Sigmoid colon (tissue), 7 donors: Measurements from ENCODE around the gene PSG1. TPM values are rescaled to one million over a fixed set of nuclear protein-coding genes. Genes with fewer than 3 reads are reported as not detected.
A peak's percentile ranks its signal among the peaks of the same experiment; 100 is the strongest.
"Not testable (repeated sequence)": the region's sequence is repeated elsewhere in the genome, so short reads cannot be mapped to it uniquely, and the experiment has no call there.

Experiments used
- DNase-seq: peaks from one replicate; pipeline ENCODE4 v3.0.0-alpha.2; 2019
- H3K27ac ChIP-seq, 4 donors: fragments of 200-600 bp; sonication (generic); one replicate each; pipeline ENCODE4 v1.5.1; 2016 to 2019; ENCODE audit warnings: mild to moderate bottlenecking in 1 of 4
- H3K27me3 ChIP-seq, 3 donors: fragments of 200-600 bp; sonication (generic); one replicate each; pipeline ENCODE4 v1.5.1; 2019; ENCODE audit warnings: mild to moderate bottlenecking in 1 of 3
- H3K36me3 ChIP-seq, 4 donors: fragments of 200-600 bp; sonication (generic); one replicate each; pipeline ENCODE4 v1.5.1; 2016 to 2019
- H3K4me1 ChIP-seq, 4 donors: fragments of 200-600 bp; sonication (generic); one replicate each; pipeline ENCODE4 v1.5.1; 2017 to 2019
- H3K4me3 ChIP-seq, 4 donors: fragments of 200-600 bp; sonication (generic); one replicate each; pipeline ENCODE4 v1.5.1; 2017 to 2019; ENCODE audit warnings: mild to moderate bottlenecking in 2 of 4, moderate library complexity in 1 of 4
- H3K9me3 ChIP-seq, 4 donors: fragments of 200-600 bp in 3 of 4; sonication (generic) in 3 of 4; one replicate each; pipeline versions ENCODE4 v1.5.1 to v1.6.1; 2013 to 2019
- CTCF ChIP-seq, 4 experiments: fragments of 450-650 bp in 3 of 4; fragments of 200-600 bp in 1 of 4; IDR thresholded peaks; one replicate each; pipeline ENCODE4 v1.5.1; 2016 to 2019; ENCODE audit warnings: antibody characterized with exemption in 4 of 4, mild to moderate bottlenecking in 3 of 4, moderate library complexity in 2 of 4
- EP300 ChIP-seq, 4 donors: sonication (generic); formaldehyde crosslinking; IDR thresholded peaks; one replicate each; pipeline ENCODE4 v1.6.1; 2017; ENCODE audit warnings: antibody characterized with exemption in 4 of 4
- POLR2A ChIP-seq, 2 donors: fragments of 450-650 bp; IDR thresholded peaks; one replicate each; pipeline ENCODE4 v1.6.1; 2016; ENCODE audit warnings: antibody characterized with exemption in 2 of 2, mild to moderate bottlenecking in 2 of 2, moderate library complexity in 2 of 2
- POLR2AphosphoS5 ChIP-seq, 4 donors: sonication (generic); formaldehyde crosslinking; IDR thresholded peaks; one replicate each; pipeline ENCODE4 v1.6.1; 2017; ENCODE audit warnings: antibody characterized with exemption in 4 of 4
- WGBS, 2 donors: extraction: QIAGEN DNeasy Blood & Tissue Kit; methylation state at CpG; one replicate each; pipeline ENCODE4 v1.1.7; 2013; 5-methylcytosine and 5-hydroxymethylcytosine counted together
- intact Hi-C: fragments of 100-400 bp; cut with DNase I; formaldehyde crosslinking; loops from one replicate; pipeline ENCODE4 v1.15.1; 2023
- polyA plus RNA-seq, 3 donors: library from polyadenylated mRNA; stranded (reverse); fragments of 200-250 nt; gene quantifications; one replicate each; pipeline ENCODE4 v1.2.3, GENCODE V29; 2013
- total RNA-seq, 4 donors: library from RNA; depleted of rRNA; stranded (reverse); fragments of >200 nt; gene quantifications; one replicate each; pipeline ENCODE4 v1.1.0, GENCODE V29; 2016
- donor health status: healthy with polysubstance abuse.
- donor health status: Bipolar disorder and iron deficiency.
- donor health status: healthy.

The PSG1 gene
- total and polyA plus RNA-seq, 7 donors: not detected

- H3K9me3 ChIP-seq: no peaks in the 10 kb centered on the region
- TF ChIP-seq POLR2A (IDR thresholded peaks at IDR 0.05): no peak
- peak in 1 of 4 donors; percentile 12 for TF ChIP-seq EP300 (IDR thresholded peaks at IDR 0.05)
- no peak for TF ChIP-seq CTCF (IDR thresholded peaks at IDR 0.05)
- TF ChIP-seq POLR2AphosphoS5 (IDR thresholded peaks at IDR 0.05): peak in 1 of 4 donors; percentile 66
- peak overlapping the region; percentile 43 to 71 (median 51) for H3K27ac ChIP-seq
- H3K4me3 ChIP-seq: no peak overlapping the region
- H3K36me3 ChIP-seq: no peaks in the 10 kb centered on the region
- intact Hi-C loops: no loop called here
- 60 to 65% methylated on average over 6 of the region's 6 CpGs for WGBS, 2 donors
- peak; percentile 79 for DNase-seq
- peaks cover 0 to 31% (median 25%) of the 10 kb centered on the region in 4 donors for H3K4me1 ChIP-seq
- H3K27me3 ChIP-seq: no peaks in the 10 kb centered on the region
These were observed 28.4 kb downstream of the PSG1 start for GRCh38 chr19:42850981-42851717.

- TF ChIP-seq EP300 (IDR thresholded peaks at IDR 0.05) (no peak), CTCF (IDR thresholded peaks at IDR 0.05) (no peak), POLR2AphosphoS5 (IDR thresholded peaks at IDR 0.05) (no peak), POLR2A (IDR thresholded peaks at IDR 0.05) (no peak)
- Histone ChIP-seq H3K27me3 (no peaks in the 10 kb centered on the region), H3K4me3 (no peak overlapping the region), H3K27ac (no peak overlapping the region), H3K36me3 (no peaks in the 10 kb centered on the region), H3K9me3 (no peaks in the 10 kb centered on the region), H3K4me1 (peaks cover 0 to 12% (median 8%) of the 10 kb centered on the region in 4 donors)
- intact Hi-C loops: no loop called here
- no peak for DNase-seq
- 63 to 74% methylated on average over 2 of the region's 2 CpGs for WGBS, 2 donors
These were observed 32.9 kb downstream of the PSG1 start for GRCh38 chr19:42846597-42846996.

- H3K27ac ChIP-seq, intact Hi-C loops, H3K4me1 ChIP-seq, DNase-seq, H3K4me3 ChIP-seq, H3K36me3 ChIP-seq, H3K27me3 ChIP-seq, H3K9me3 ChIP-seq: not testable (repeated sequence)
- 61 to 64% methylated on average over 7 of the region's 7 CpGs for WGBS, 2 donors
These were observed 35.9 kb downstream of the PSG1 start for GRCh38 chr19:42843631-42844030.

GRCh38 chr19:42832746-42833442 is 46.6 kb downstream of the PSG1 start:
- intact Hi-C loops, H3K4me3 ChIP-seq, H3K9me3 ChIP-seq, H3K36me3 ChIP-seq, H3K4me1 ChIP-seq, H3K27ac ChIP-seq, H3K27me3 ChIP-seq, DNase-seq: not testable (repeated sequence)
- 81% methylated on average over 9 of the region's 9 CpGs for WGBS, 2 donors

- H3K4me1 ChIP-seq, H3K36me3 ChIP-seq, H3K27ac ChIP-seq, H3K27me3 ChIP-seq, intact Hi-C loops, DNase-seq, H3K9me3 ChIP-seq, H3K4me3 ChIP-seq: not testable (repeated sequence)
- WGBS, 2 donors: 50 to 65% methylated on average over 3 of the region's 3 CpGs
These were observed 47.4 kb downstream of the PSG1 start for GRCh38 chr19:42832023-42832680.

- no peaks in the 10 kb centered on the region for H3K27me3 ChIP-seq
- 32 to 48% methylated on average over 1 of the region's 1 CpG for WGBS, 2 donors
- TF ChIP-seq POLR2A (IDR thresholded peaks at IDR 0.05): no peak
- no peak for TF ChIP-seq CTCF (IDR thresholded peaks at IDR 0.05)
- no peak for TF ChIP-seq POLR2AphosphoS5 (IDR thresholded peaks at IDR 0.05)
- TF ChIP-seq EP300 (IDR thresholded peaks at IDR 0.05): no peak
- no peaks in the 10 kb centered on the region for H3K9me3 ChIP-seq
- no peaks in the 10 kb centered on the region for H3K4me1 ChIP-seq
- H3K27ac ChIP-seq: no peak overlapping the region
- DNase-seq: no peak
- no peaks in the 10 kb centered on the region for H3K36me3 ChIP-seq
- H3K4me3 ChIP-seq: no peak overlapping the region
- intact Hi-C loops: no loop called here
These were observed 48.1 kb downstream of the PSG1 start for GRCh38 chr19:42831221-42832019.

GRCh38 chr19:42821306-42821977 is 58.1 kb downstream of the PSG1 start:
- H3K36me3 ChIP-seq, H3K9me3 ChIP-seq, H3K27me3 ChIP-seq, H3K27ac ChIP-seq, intact Hi-C loops, DNase-seq, H3K4me1 ChIP-seq, H3K4me3 ChIP-seq: not testable (repeated sequence)
- 87% methylated on average over 9 of the region's 9 CpGs for WGBS, 2 donors
